K562 (cell line): ENCODE measurements around the gene CIB1. TPM values are rescaled to one million over a fixed set of nuclear protein-coding genes. Genes with fewer than 3 reads are reported as not detected.
A peak's percentile ranks its signal among the peaks of the same experiment; 100 is the strongest.

Experiments used
- ATAC-seq: fragments of 200-7000 bp; cut with Tn5 transposase; 3 replicates; pipeline ENCODE4 v1.9.1; 2020; ENCODE audit warnings: moderate library complexity
- BruUV-seq: library from RNA; stranded (reverse); fragments of 400-500 nt; replicated peaks from 2 replicates; lab custom pipeline; 2021; lab: Mats Ljungman, UMichigan
- CTCF ChIA-PET: fragments of 300-600 bp; formaldehyde crosslinking; extraction: SDS; loops from one replicate; lab custom pipeline; 2021; ENCODE audit warnings: low intra/inter-chr PET ratio; lab: Yijun Ruan, JAX
- POLR2A ChIA-PET: fragments of 300-600, 350-650 bp; sonication (Branson Sonifier 250); formaldehyde crosslinking; extraction: SDS; loops from one replicate; lab custom pipeline; 2021; ENCODE audit warnings: antibody characterized with exemption, inconsistent platforms; lab: Yijun Ruan, JAX
- DNase-seq, 4 experiments: peaks; one replicate each; pipeline versions ENCODE4 v3.0.0 to v3.0.0-alpha.2; 2011 to 2018; ENCODE audit warnings: low spot score in 3 of 4, mixed read lengths in 3 of 4; ENCODE audit errors: extremely low read depth in 1 of 4
- FAIRE-seq: peaks from 2 replicates; lab custom pipeline; 2011; peaks lifted over from hg19 to GRCh38; lab: Jason Lieb, UNC
- H2AFZ ChIP-seq: 2 replicates; pipeline ENCODE4 v1.6.0; 2011; ENCODE audit warnings: low read depth, low read length, control low read depth, inconsistent platforms
- H3K27ac ChIP-seq: fragments of 200-600 bp; 3 replicates; pipeline ENCODE4 v1.8.0; 2011; ENCODE audit warnings: low read depth, mild to moderate bottlenecking, control low read depth, inconsistent platforms, low read length, moderate library complexity, mixed read lengths; ENCODE audit errors: extremely low read depth
- H3K27me3 ChIP-seq, 2 experiments: fragments of 300-600 bp in 1 of 2; 2 replicates in 1 of 2; 3 replicates in 1 of 2; pipeline versions ENCODE4 v1.6.0 to v1.8.0; 2011; ENCODE audit warnings: inconsistent platforms in 2 of 2, low read length in 2 of 2, mild to moderate bottlenecking in 1 of 2, mixed read lengths in 1 of 2, moderate library complexity in 1 of 2; ENCODE audit not compliant: control insufficient read depth in 2 of 2, insufficient read depth in 2 of 2
- H3K36me3 ChIP-seq: fragments of 300-600 bp; 3 replicates; pipeline ENCODE4 v1.8.0; 2011; ENCODE audit warnings: mild to moderate bottlenecking, low read length, inconsistent platforms; ENCODE audit not compliant: control insufficient read depth, insufficient read depth
- H3K4me1 ChIP-seq, 2 experiments: fragments of 200-600 bp in 1 of 2; replicated peaks in 1 of 2; 2 replicates in 1 of 2; 3 replicates in 1 of 2; pipeline versions ENCODE4 v1.5.1 to v1.8.0; 2011; ENCODE audit warnings: inconsistent platforms in 2 of 2, low read length in 2 of 2, mild to moderate bottlenecking in 1 of 2, mixed read lengths in 1 of 2, moderate library complexity in 1 of 2; ENCODE audit not compliant: control insufficient read depth in 2 of 2, insufficient read depth in 2 of 2
- H3K4me2 ChIP-seq: 2 replicates; pipeline ENCODE4 v1.6.1; 2011; ENCODE audit warnings: low read length, control low read depth, inconsistent platforms, mixed read lengths; ENCODE audit not compliant: insufficient read depth
- H3K4me3 ChIP-seq: fragments of 200-600 bp; sonication (generic), shearing (Covaris generic); 2 replicates; pipeline ENCODE4 v1.5.1; 2016; ENCODE audit warnings: control low read depth, inconsistent platforms
- H3K79me2 ChIP-seq: fragments of 200-600 bp; 3 replicates; pipeline ENCODE4 v1.8.0; 2011; ENCODE audit warnings: low read length, inconsistent platforms; ENCODE audit not compliant: control insufficient read depth, insufficient read depth
- H3K9ac ChIP-seq, 2 experiments: 2 replicates each; pipeline versions ENCODE4 v1.6.0 to v1.6.1; 2011; ENCODE audit warnings: low read depth in 2 of 2, low read length in 2 of 2, control low read depth in 1 of 2, inconsistent platforms in 1 of 2, mild to moderate bottlenecking in 1 of 2, mixed read lengths in 1 of 2; ENCODE audit not compliant: insufficient read depth in 1 of 2
- H3K9me1 ChIP-seq: one replicate; pipeline ENCODE4 v1.6.0; 2011; ENCODE audit warnings: inconsistent platforms, mild to moderate bottlenecking, low read length, moderate library complexity; ENCODE audit not compliant: control insufficient read depth, insufficient read depth
- H3K9me3 ChIP-seq: replicated peaks from 2 replicates; pipeline ENCODE4 v1.5.1; 2011; ENCODE audit warnings: low read depth, low read length, inconsistent platforms; ENCODE audit not compliant: control insufficient read depth, insufficient read depth
- H4K20me1 ChIP-seq: replicated peaks from 2 replicates; pipeline ENCODE4 v1.6.1; 2011; ENCODE audit warnings: low read length, inconsistent platforms, mixed read lengths; ENCODE audit not compliant: control insufficient read depth, insufficient read depth
- MCM5 ChIP-seq: fragments of 450-650 bp; IDR thresholded peaks from 2 replicates; pipeline ENCODE4 v1.6.1; 2016; ENCODE audit warnings: low read depth
- ZNF316 ChIP-seq: fragments of 450-650 bp; IDR thresholded peaks from 2 replicates; pipeline ENCODE4 v1.6.1; 2016
- ZSCAN32 ChIP-seq: fragments of 450-650 bp; formaldehyde crosslinking; IDR thresholded peaks from 2 replicates; pipeline ENCODE4 v1.4.0; 2020; ENCODE audit warnings: mild to moderate bottlenecking, moderate library complexity
- WGBS: fragments of 100-300 bp; shearing (Covaris generic); methylation state at CpG from one replicate; pipeline ENCODE4 v1.1.6; 2016; ENCODE audit warnings: low coverage, mixed read lengths; ENCODE audit not compliant: insufficient coverage; ENCODE audit errors: missing lambda C conversion rate; 5-methylcytosine and 5-hydroxymethylcytosine counted together
- in situ Hi-C: fragments of 300-500 bp; cut with MboI; formaldehyde crosslinking; loops from 4 replicates; pipeline ENCODE4 v1.15.0; 2018; ENCODE audit warnings: inconsistent platforms, mixed read lengths
- intact Hi-C: fragments of 100-400 bp; cut with micrococcal nuclease; formaldehyde crosslinking; loops from 2 replicates; pipeline ENCODE4 v1.14.2; 2022
- polyA plus RNA-seq, 8 experiments: library from polyadenylated mRNA; depleted of rRNA in 4 of 8; stranded (reverse) in 5 of 8; unstranded in 3 of 8; fragments of >200 nt; fragmentation: Nextera tagmentation in 2 of 8; fragmentation: Illumina TruSeq in 1 of 8; extraction: Ambion mirVana in 2 of 8; extraction: Trizol in 1 of 8; gene quantifications; 2 replicates each; pipeline versions ENCODE4 v1.2.1 to v1.2.3, GENCODE V29; 2011 to 2014; ENCODE audit warnings: inconsistent platforms in 1 of 8, missing spikeins in 1 of 8
- total RNA-seq, 7 experiments: library from RNA; depleted of rRNA in 6 of 7; stranded (reverse); fragments of >200 nt in 6 of 7; fragmentation: Illumina TruSeq in 2 of 7; extraction: Trizol in 2 of 7; gene quantifications; 2 replicates each; pipeline versions ENCODE4 v1.2.1 to v1.2.3, GENCODE V29; 2011 to 2021; ENCODE audit warnings: low replicate concordance in 1 of 7

Gene CIB1
- total and polyA plus RNA-seq, 9 of the 15 experiments (the other 6 are each of a cell fraction or from before 2014, with no cell fraction given) = 14.9 to 136 (median 64.5) TPM

GRCh38 chr15:90194655-90195054, 39.1 kb downstream of the CIB1 start (continued):
- no peak for TF ChIP-seq ZSCAN32 (CRISPR knock-in tag)
- peak; percentile 91 for TF ChIP-seq ZNF316

GRCh38 chr15:90192961-90193786, 40.6 kb downstream of the CIB1 start:
- BruUV-seq = no TSS peak
- peak overlapping the region in 1 of 2 experiments; percentile 47; a peak in 1 of 4 replicates for H3K9ac ChIP-seq

More at GRCh38 chr15:90192961-90193786, 40.6 kb downstream of the CIB1 start:
- no peak overlapping the region for H2AFZ ChIP-seq
- peaks cover 41% of the 10 kb centered on the region; the same call in 2 of the 3 replicates for H3K36me3 ChIP-seq
- no peak for ATAC-seq
- 85% methylated on average over 15 of the region's 16 CpGs for WGBS
- H3K4me3 ChIP-seq = no peak overlapping the region
- ChIA-PET CTCF (no interaction called here), POLR2A (interaction anchor here (0.7 to 1.4 kb wide), 3 partner anchors 9 to 21 kb away, joined by 3 to 4 read pairs (median 4); no protein-coding TSS in a partner anchor)
- in situ Hi-C loops (no loop called here), intact Hi-C loops (no loop called here)
- no peak overlapping the region for H3K4me2 ChIP-seq
- DNase-seq = no peak
- peaks cover 59% of the 10 kb centered on the region for H3K79me2 ChIP-seq
- no peaks in the 10 kb centered on the region for H3K9me3 ChIP-seq
- no peaks in the 10 kb centered on the region for H3K9me1 ChIP-seq
- H3K27ac ChIP-seq = no peak overlapping the region; the same call in 2 of the 3 replicates
- TF ChIP-seq MCM5 = no peak
- H4K20me1 ChIP-seq = 0 out of 2 replicates have a peak, but pooled peaks cover 4% of the 10 kb centered on the region
- no peaks in the 10 kb centered on the region for H3K27me3 ChIP-seq
- peaks cover 36 to 38% of the 10 kb centered on the region in 2 experiments for H3K4me1 ChIP-seq
- no peak for FAIRE-seq
